ENCODE measurements around the gene SLC41A3. TPM values are rescaled to one million over a fixed set of nuclear protein-coding genes. Genes with fewer than 3 reads are reported as not detected.

The SLC41A3 gene
- total and polyA plus RNA-seq, 2 of the 8 experiments (the other 6 are each of a cell fraction or from before 2014, with no cell fraction given) = 30.2 to 56.4 TPM

- H4K91ac ChIP-seq (replicated peaks; ENCODE audit: insufficient read length, low read length) = no peak overlapping the region
- no peak for DNase-seq (ENCODE audit: low read depth in 1 of 2, low spot score in 2 of 2)
- no peak overlapping the region for H3K27ac ChIP-seq (ENCODE audit: low read depth, low read length)
- H3K18ac ChIP-seq (ENCODE audit: extremely low read depth, low read length) = no peak overlapping the region
- ChIA-PET POLR2A (ENCODE audit: partially characterized antibody) (interaction anchor here (1.5 to 1.8 kb wide), 2 partner anchors 13 to 29 kb away, joined by 4 to 6 read pairs; no protein-coding TSS in a partner anchor), CTCF (ENCODE audit: partially characterized antibody) (interaction anchor here (1.3 to 2.0 kb wide), 2 partner anchors 12 to 47 kb away, joined by 5 read pairs; no protein-coding TSS in a partner anchor)
- no peak overlapping the region for H2BK15ac ChIP-seq (ENCODE audit: low read length)
- H3K4me1 ChIP-seq (replicated peaks in 1 of 4; ENCODE audit: control insufficient read depth in 3 of 4, insufficient read depth in 4 of 4, low read length in 3 of 4) = peaks cover 2 to 18% (median 7%) of the 10 kb centered on the region in 4 experiments; a peak in 5 of 7 replicates
- H3K36me3 ChIP-seq (ENCODE audit: control insufficient read depth in 2 of 4, insufficient read depth in 4 of 4, low read length in 3 of 4) = no peaks in the 10 kb centered on the region
- H2AK5ac ChIP-seq (ENCODE audit: low read depth, low read length) = no peak overlapping the region
- no peak overlapping the region for H3K9ac ChIP-seq (replicated peaks in 1 of 4; ENCODE audit: extremely low read depth in 1 of 4, low read depth in 3 of 4, low read length in 3 of 4)
- no peak overlapping the region for H3K14ac ChIP-seq (ENCODE audit: insufficient read length)
- H2AFZ ChIP-seq (ENCODE audit: low read length) = no peak overlapping the region
- WGBS, 2 experiments (ENCODE audit: extremely low coverage in 1 of 2, insufficient coverage in 1 of 2, insufficient read length in 1 of 2, insufficient replicate concordance in 2 of 2, low coverage in 1 of 2, low lambda C conversion rate in 2 of 2, missing lambda C conversion rate in 1 of 2) = 88% methylated on average over 6 of the region's 7 CpGs; no CpG with 5 or more reads in 1 of the 2 experiments
- H4K8ac ChIP-seq (ENCODE audit: extremely low read depth, insufficient read depth, low read length) = no peak overlapping the region
- no peaks in the 10 kb centered on the region for H3K79me2 ChIP-seq (ENCODE audit: control insufficient read depth in 1 of 2, insufficient read depth in 2 of 2, low read length in 2 of 2)
- H3K23me2 ChIP-seq (ENCODE audit: low read depth, low read length) = no peaks in the 10 kb centered on the region
- no peak overlapping the region for H2BK12ac ChIP-seq (ENCODE audit: low read depth, low read length)
- no peak overlapping the region for H3K4ac ChIP-seq (replicated peaks; ENCODE audit: insufficient read length, low read depth, low read length)
- no peak overlapping the region for H3K4me3 ChIP-seq (ENCODE audit: extremely low read depth in 1 of 4, insufficient read depth in 2 of 4, low read depth in 3 of 4, low read length in 4 of 4)
- no peaks in the 10 kb centered on the region for H4K20me1 ChIP-seq (replicated peaks in 1 of 2; ENCODE audit: control insufficient read depth in 1 of 2, insufficient read depth in 2 of 2, low read length in 2 of 2)
- H3K27me3 ChIP-seq (replicated peaks in 1 of 4; ENCODE audit: control insufficient read depth in 3 of 4, extremely low read depth in 1 of 4, insufficient read depth in 3 of 4, low read length in 3 of 4) = no peaks in the 10 kb centered on the region
- no peak overlapping the region for H3K23ac ChIP-seq (ENCODE audit: insufficient read length)
- H3K56ac ChIP-seq (replicated peaks; ENCODE audit: insufficient read length, low read depth, low read length) = no peak overlapping the region
- H3K4me2 ChIP-seq (ENCODE audit: insufficient read depth in 1 of 2, low read depth in 2 of 2, low read length in 2 of 2) = no peak overlapping the region
- TF ChIP-seq YY1 (IDR thresholded peaks at IDR 0.05; ENCODE audit: low read depth, low read length) = no peak
- TF ChIP-seq SP1 (IDR thresholded peaks at IDR 0.05; ENCODE audit: low read depth, low read length) = no peak
- TF ChIP-seq ATF2 (IDR thresholded peaks at IDR 0.05; ENCODE audit: low read length) = no peak
- TF ChIP-seq RBBP5 (IDR thresholded peaks at IDR 0.05; ENCODE audit: borderline replicate concordance, low read depth, low read length) = no peak
- no peak for TF ChIP-seq NRF1 (IDR thresholded peaks at IDR 0.05; ENCODE audit: low read depth, low read length)
- no peak for TF ChIP-seq RFX5 (IDR thresholded peaks at IDR 0.05; ENCODE audit: borderline replicate concordance, low read depth, low read length)
- H2BK20ac ChIP-seq (ENCODE audit: low read length) = no peak overlapping the region
- FAIRE-seq = no peak
- no peak overlapping the region for H2BK120ac ChIP-seq (replicated peaks; ENCODE audit: low read depth, low read length)
- H4K5ac ChIP-seq (ENCODE audit: insufficient read length, low read depth, low read length) = no peak overlapping the region
- H2BK5ac ChIP-seq (ENCODE audit: low read depth, low read length) = no peak overlapping the region
- no peaks in the 10 kb centered on the region for H3K79me1 ChIP-seq (ENCODE audit: low read depth, low read length)
- no peaks in the 10 kb centered on the region for H3K9me3 ChIP-seq (ENCODE audit: insufficient read depth in 2 of 2, low read depth in 1 of 2, low read length in 1 of 2)
Observed at GRCh38 chr3:126018995-126019394, 64.9 kb downstream of the SLC41A3 start.
